ENCODE results near the gene TNRC6C. TPM values are rescaled to one million over a fixed set of nuclear protein-coding genes. Genes with fewer than 3 reads are reported as not detected.

The TNRC6C gene
- total and polyA plus RNA-seq, 4 donors = 1.3 to 7.7 (median 2.9) TPM

- Histone ChIP-seq H3K4me1 (ENCODE audit: control insufficient read depth in 4 of 4, insufficient read depth in 4 of 4, low read length in 3 of 4) (peaks cover 6 to 22% (median 15%) of the 10 kb centered on the region in 4 donors), H3K36me3 (ENCODE audit: control insufficient read depth in 4 of 4, insufficient read depth in 3 of 4, low read depth in 1 of 4, low read length in 3 of 4) (no peaks in the 10 kb centered on the region), H3K9me3 (ENCODE audit: control insufficient read depth in 4 of 4, low read length in 3 of 4) (no peaks in the 10 kb centered on the region), H3K4me3 (ENCODE audit: low read depth in 1 of 3, low read length in 3 of 3) (no peak overlapping the region), H3K27ac (ENCODE audit: low read depth in 1 of 2, low read length in 2 of 2) (peak overlapping the region; percentile 58 to 59), H3K27me3 (ENCODE audit: control insufficient read depth in 4 of 4, insufficient read depth in 4 of 4, low read length in 3 of 4) (no peaks in the 10 kb centered on the region), H3K9ac (ENCODE audit: low read depth in 1 of 2, low read length in 2 of 2) (no peak overlapping the region)
- peak; percentile 55 for TF ChIP-seq SP1 (IDR thresholded peaks at IDR 0.05)
- TF ChIP-seq MAX (IDR thresholded peaks at IDR 0.05) = peak; percentile 67
- TF ChIP-seq RAD21 (IDR thresholded peaks at IDR 0.05) = peak; percentile 36 to 64
- TF ChIP-seq RXRA (IDR thresholded peaks at IDR 0.05) = peak; percentile 21 to 33
- peak; percentile 96 for TF ChIP-seq NR2F2 (IDR thresholded peaks at IDR 0.05)
- TF ChIP-seq JUND (IDR thresholded peaks at IDR 0.05) = no peak
- no peak for TF ChIP-seq EGR1 (IDR thresholded peaks at IDR 0.05; ENCODE audit: low read depth in 2 of 2)
- peak; percentile 12 for TF ChIP-seq YY1 (IDR thresholded peaks at IDR 0.05)
- no peak for TF ChIP-seq ZBTB33 (IDR thresholded peaks at IDR 0.05)
- DNase-seq (ENCODE audit: low spot score) = peak; percentile 80
- WGBS = 47% methylated on average over 11 of the region's 11 CpGs
Measured at GRCh38 chr17:78144147-78144719, 185.7 kb downstream of the TNRC6C start.

- H3K9me3 ChIP-seq (ENCODE audit: control insufficient read depth in 4 of 4, low read length in 3 of 4) = no peaks in the 10 kb centered on the region
- H3K36me3 ChIP-seq (ENCODE audit: control insufficient read depth in 4 of 4, insufficient read depth in 3 of 4, low read depth in 1 of 4, low read length in 3 of 4) = no peaks in the 10 kb centered on the region
- TF ChIP-seq HNF4G (IDR thresholded peaks at IDR 0.05) = no peak
- TF ChIP-seq NR2F2 (IDR thresholded peaks at IDR 0.05) = peak; percentile 71
- peak overlapping the region in 1 of 2 donors; percentile 59 for H3K27ac ChIP-seq (ENCODE audit: low read depth in 1 of 2, low read length in 2 of 2)
- WGBS = 58% methylated on average over 18 of the region's 18 CpGs
- peaks cover 6 to 22% (median 15%) of the 10 kb centered on the region in 4 donors for H3K4me1 ChIP-seq (ENCODE audit: control insufficient read depth in 4 of 4, insufficient read depth in 4 of 4, low read length in 3 of 4)
- DNase-seq (ENCODE audit: low spot score) = peak; percentile 48
- no peak overlapping the region for H3K4me3 ChIP-seq (ENCODE audit: low read depth in 1 of 3, low read length in 3 of 3)
- no peak overlapping the region for H3K9ac ChIP-seq (ENCODE audit: low read depth in 1 of 2, low read length in 2 of 2)
- H3K27me3 ChIP-seq (ENCODE audit: control insufficient read depth in 4 of 4, insufficient read depth in 4 of 4, low read length in 3 of 4) = no peaks in the 10 kb centered on the region
Measured at GRCh38 chr17:78144736-78145641, 186.5 kb downstream of the TNRC6C start.

- no peak overlapping the region for H3K27ac ChIP-seq (ENCODE audit: low read depth in 1 of 2, low read length in 2 of 2)
- H3K36me3 ChIP-seq (ENCODE audit: control insufficient read depth in 4 of 4, insufficient read depth in 3 of 4, low read depth in 1 of 4, low read length in 3 of 4) = no peaks in the 10 kb centered on the region
- no peak overlapping the region for H3K4me3 ChIP-seq (ENCODE audit: low read depth in 1 of 3, low read length in 3 of 3)
- peak; percentile 48 for DNase-seq (ENCODE audit: low spot score)
- WGBS = 96% methylated on average over 7 of the region's 7 CpGs
- no peaks in the 10 kb centered on the region for H3K9me3 ChIP-seq (ENCODE audit: control insufficient read depth in 4 of 4, low read length in 3 of 4)
- no peaks in the 10 kb centered on the region for H3K27me3 ChIP-seq (ENCODE audit: control insufficient read depth in 4 of 4, insufficient read depth in 4 of 4, low read length in 3 of 4)
- H3K4me1 ChIP-seq (ENCODE audit: control insufficient read depth in 4 of 4, insufficient read depth in 4 of 4, low read length in 3 of 4) = peaks cover 4 to 23% (median 16%) of the 10 kb centered on the region in 4 donors
- TF ChIP-seq HNF4A (conservative IDR thresholded peaks at IDR 0.05) (no peak), FOXA1 (IDR thresholded peaks at IDR 0.05) (no peak), EGR1 (IDR thresholded peaks at IDR 0.05; ENCODE audit: low read depth in 2 of 2) (no peak), REST (IDR thresholded peaks at IDR 0.05) (no peak), TAF1 (conservative IDR thresholded peaks at IDR 0.05) (no peak), FOXA2 (IDR thresholded peaks at IDR 0.05) (no peak), ZBTB33 (IDR thresholded peaks at IDR 0.05) (no peak)
- H3K9ac ChIP-seq (ENCODE audit: low read depth in 1 of 2, low read length in 2 of 2) = no peak overlapping the region
Measured at GRCh38 chr17:78146471-78146869, 188.0 kb downstream of the TNRC6C start.
